Neural progenitor cell (in vitro differentiated cells): ENCODE results near the gene MSN.

Experiments used
- CTCF ChIP-seq: fragments of 200-600 bp; sonication (generic); IDR thresholded peaks from 2 replicates; pipeline ENCODE4 v1.5.1; 2017; ENCODE audit warnings: antibody characterized with exemption, mild to moderate bottlenecking
- EZH2 ChIP-seq: fragments of 200-600 bp; sonication (generic); IDR thresholded peaks from 2 replicates; pipeline ENCODE4 v1.6.1; 2017; ENCODE audit warnings: antibody characterized with exemption, mild to moderate bottlenecking, moderate library complexity

- TF ChIP-seq EZH2 = no peak
- TF ChIP-seq CTCF = no peak
Observed at GRCh38 chrX:65686236-65686635, 18.8 kb downstream of the MSN start.
